Measurements from ENCODE around the gene MCC.

MCC gene

GRCh38 chr5:113487781-113488644, at the start of gene MCC:
TSS of gene MCC (minus strand) at chr5:113488453.
- DNase-seq, result peak; percentile 87

- no peak for DNase-seq
Measured at GRCh38 chr5:113531481-113532159, 43.4 kb upstream of the MCC start.

- no peak for DNase-seq
Measured at GRCh38 chr5:113527746-113528145, 39.5 kb upstream of the MCC start.

- DNase-seq, result no peak
Measured at GRCh38 chr5:113526421-113526820, 38.2 kb upstream of the MCC start.

- no peak for DNase-seq
Measured at GRCh38 chr5:113524927-113525326, 36.7 kb upstream of the MCC start.

GRCh38 chr5:113523168-113523567, 34.9 kb upstream of the MCC start:
- no peak for DNase-seq

- DNase-seq, result no peak
Measured at GRCh38 chr5:113520899-113521298, 32.6 kb upstream of the MCC start.

GRCh38 chr5:113520429-113520828, 32.2 kb upstream of the MCC start:
- DNase-seq, result no peak

- no peak for DNase-seq
Measured at GRCh38 chr5:113519412-113519811, 31.2 kb upstream of the MCC start.

- no peak for DNase-seq
Measured at GRCh38 chr5:113518884-113519283, 30.6 kb upstream of the MCC start.

- no peak for DNase-seq
Measured at GRCh38 chr5:113514289-113514635, 26.0 kb upstream of the MCC start.

GRCh38 chr5:113513384-113514288, 25.4 kb upstream of the MCC start, which contains the start of gene YTHDC2:
TSS of gene YTHDC2 (plus strand) at chr5:113513694. CDS start at chr5:113513896, 202 bp downstream.
- DNase-seq, result peak; percentile 70

GRCh38 chr5:113512341-113512740, 24.1 kb upstream of the MCC start:
- no peak for DNase-seq

GRCh38 chr5:113510836-113511451, 22.7 kb upstream of the MCC start:
- no peak for DNase-seq

GRCh38 chr5:113508756-113509155, 20.5 kb upstream of the MCC start:
- no peak for DNase-seq

GRCh38 chr5:113507601-113508000, 19.3 kb upstream of the MCC start:
- DNase-seq, result no peak

- no peak for DNase-seq
Measured at GRCh38 chr5:113505181-113505580, 16.9 kb upstream of the MCC start.

- no peak for DNase-seq
Measured at GRCh38 chr5:113503146-113503545, 14.9 kb upstream of the MCC start.

- no peak for DNase-seq
Measured at GRCh38 chr5:113502073-113502472, 13.8 kb upstream of the MCC start.

GRCh38 chr5:113495422-113495841, 7.2 kb upstream of the MCC start:
- no peak for DNase-seq

- DNase-seq, result no peak
Measured at GRCh38 chr5:113493446-113493845, 5.2 kb upstream of the MCC start.

GRCh38 chr5:113491022-113491421, 2.8 kb upstream of the MCC start:
- DNase-seq, result no peak

- DNase-seq, result no peak
Measured at GRCh38 chr5:113490317-113490716, 2.1 kb upstream of the MCC start.

Measured in T1000 (cell line).